Thoracic aorta (tissue), 2 donors: ENCODE data around the gene ST6GALNAC3. TPM values are rescaled to one million over a fixed set of nuclear protein-coding genes. Genes with fewer than 3 reads are reported as not detected.

ENCODE experiments used
- ATAC-seq: fragments of 150-250 bp; one replicate; pipeline ENCODE4 v1.8.0; 2017; ENCODE audit warnings: low read depth; ENCODE audit not compliant: insufficient number of reproducible peaks, low FRiP score
- DNase-seq: peaks from one replicate; pipeline ENCODE4 v3.0.0-alpha.2; 2020; ENCODE audit warnings: low spot score
- H3K27ac ChIP-seq, 2 donors: fragments of 200-600 bp; sonication (generic); 1 replicate in 1 of 2; 2 replicates in 1 of 2; pipeline ENCODE4 v1.5.1; 2016; ENCODE audit warnings: mild to moderate bottlenecking in 2 of 2, moderate library complexity in 2 of 2
- H3K27me3 ChIP-seq: fragments of 200-600 bp; sonication (generic); replicated peaks from 2 replicates; pipeline ENCODE4 v1.6.0; 2016; ENCODE audit warnings: mild to moderate bottlenecking; ENCODE audit not compliant: insufficient read depth
- H3K36me3 ChIP-seq: fragments of 200-600 bp; sonication (generic); one replicate; pipeline ENCODE4 v1.5.1; 2016
- H3K4me1 ChIP-seq, 2 donors: fragments of 200-600 bp; sonication (generic); 1 replicate in 1 of 2; 2 replicates in 1 of 2; pipeline versions ENCODE4 v1.5.1 to v1.6.0; 2016; ENCODE audit warnings: low read depth in 2 of 2, mild to moderate bottlenecking in 1 of 2; ENCODE audit not compliant: control insufficient read depth in 1 of 2
- H3K4me3 ChIP-seq: fragments of 200-600 bp; sonication (generic); 2 replicates; pipeline ENCODE4 v1.5.1; 2016; ENCODE audit warnings: mild to moderate bottlenecking
- H3K9me3 ChIP-seq: fragments of 200-600 bp; sonication (generic); 2 replicates; pipeline ENCODE4 v1.5.1; 2016
- total RNA-seq, 2 donors: library from RNA; depleted of rRNA; stranded (reverse); fragments of >200 nt; gene quantifications; one replicate each; pipeline versions ENCODE4 v1.1.0 to v1.2.3, GENCODE V29; 2016
- TF ChIP-seq, protein P1 (sequence below): fragments of 200-600 bp; sonication (generic); IDR thresholded peaks from one replicate; pipeline ENCODE4 v1.5.1; 2019; ENCODE audit warnings: antibody characterized with exemption

ST6GALNAC3 gene
- total RNA-seq, 2 donors from 2014 or later, result 1.4 to 9.5 TPM

- Histone ChIP-seq H3K9me3 (no peaks in the 10 kb centered on the region), H3K4me3 (no peak overlapping the region), H3K27me3 (no peaks in the 10 kb centered on the region), H3K36me3 (no peaks in the 10 kb centered on the region), H3K27ac (no peak overlapping the region), H3K4me1 (no peaks in the 10 kb centered on the region)
- TF ChIP-seq, protein P1, sequence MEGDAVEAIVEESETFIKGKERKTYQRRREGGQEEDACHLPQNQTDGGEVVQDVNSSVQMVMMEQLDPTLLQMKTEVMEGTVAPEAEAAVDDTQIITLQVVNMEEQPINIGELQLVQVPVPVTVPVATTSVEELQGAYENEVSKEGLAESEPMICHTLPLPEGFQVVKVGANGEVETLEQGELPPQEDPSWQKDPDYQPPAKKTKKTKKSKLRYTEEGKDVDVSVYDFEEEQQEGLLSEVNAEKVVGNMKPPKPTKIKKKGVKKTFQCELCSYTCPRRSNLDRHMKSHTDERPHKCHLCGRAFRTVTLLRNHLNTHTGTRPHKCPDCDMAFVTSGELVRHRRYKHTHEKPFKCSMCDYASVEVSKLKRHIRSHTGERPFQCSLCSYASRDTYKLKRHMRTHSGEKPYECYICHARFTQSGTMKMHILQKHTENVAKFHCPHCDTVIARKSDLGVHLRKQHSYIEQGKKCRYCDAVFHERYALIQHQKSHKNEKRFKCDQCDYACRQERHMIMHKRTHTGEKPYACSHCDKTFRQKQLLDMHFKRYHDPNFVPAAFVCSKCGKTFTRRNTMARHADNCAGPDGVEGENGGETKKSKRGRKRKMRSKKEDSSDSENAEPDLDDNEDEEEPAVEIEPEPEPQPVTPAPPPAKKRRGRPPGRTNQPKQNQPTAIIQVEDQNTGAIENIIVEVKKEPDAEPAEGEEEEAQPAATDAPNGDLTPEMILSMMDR, result no peak
- ATAC-seq (no peak), DNase-seq (no peak)
Measured at GRCh38 chr1:76133977-76134376, 59.4 kb downstream of the ST6GALNAC3 start.

DNA sequence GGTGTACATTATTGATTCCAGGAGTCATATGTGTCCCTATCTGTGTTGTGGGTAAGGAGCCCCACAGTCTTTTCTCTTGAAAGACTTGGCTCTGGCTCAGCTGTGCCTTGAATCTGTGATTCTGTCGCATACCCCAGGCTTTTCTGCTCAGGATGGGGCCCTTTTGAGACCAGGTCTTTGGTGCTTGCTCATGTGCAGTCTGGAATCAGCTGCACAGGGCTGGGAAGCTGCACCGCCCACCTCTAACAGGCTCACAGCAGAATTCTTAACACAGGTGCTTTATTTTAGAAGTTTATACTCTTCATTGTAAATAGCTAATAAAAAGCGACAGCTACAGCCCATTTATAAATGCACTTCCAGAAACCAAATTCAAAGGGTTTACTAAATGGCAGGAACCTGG, 61.3 kb downstream of the ST6GALNAC3 start:
- Histone ChIP-seq H3K36me3 (no peaks in the 10 kb centered on the region), H3K27me3 (no peaks in the 10 kb centered on the region), H3K4me1 (no peaks in the 10 kb centered on the region), H3K27ac (no peak overlapping the region), H3K4me3 (no peak overlapping the region), H3K9me3 (no peaks in the 10 kb centered on the region)
- DNase-seq, result no peak
- ATAC-seq, result no peak
- TF ChIP-seq, protein P1, result no peak

DNA sequence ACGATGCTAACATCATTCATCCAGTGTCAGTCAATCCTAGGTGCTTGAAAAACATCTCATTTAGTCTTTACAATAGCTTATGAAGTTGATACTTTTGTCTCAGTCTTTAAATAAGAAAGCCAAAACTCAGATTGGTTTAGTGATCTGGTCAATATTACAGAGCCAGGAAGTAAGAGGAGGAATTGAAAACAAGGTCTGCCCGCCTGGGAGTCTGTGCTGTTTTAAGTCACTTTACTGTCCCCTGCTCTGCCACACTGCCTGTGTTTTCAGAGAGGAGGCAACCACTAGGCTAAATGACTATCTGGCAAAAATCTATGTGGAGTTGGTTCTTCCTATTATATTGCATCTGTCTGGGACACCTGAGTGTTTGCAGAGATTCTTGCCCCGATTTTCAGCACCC, 62.3 kb downstream of the ST6GALNAC3 start:
- Histone ChIP-seq H3K27me3 (no peaks in the 10 kb centered on the region), H3K36me3 (no peaks in the 10 kb centered on the region), H3K4me1 (no peaks in the 10 kb centered on the region), H3K9me3 (no peaks in the 10 kb centered on the region), H3K4me3 (no peak overlapping the region), H3K27ac (no peak overlapping the region)
- no peak for DNase-seq
- no peak for ATAC-seq
- TF ChIP-seq, protein P1, result no peak

DNA sequence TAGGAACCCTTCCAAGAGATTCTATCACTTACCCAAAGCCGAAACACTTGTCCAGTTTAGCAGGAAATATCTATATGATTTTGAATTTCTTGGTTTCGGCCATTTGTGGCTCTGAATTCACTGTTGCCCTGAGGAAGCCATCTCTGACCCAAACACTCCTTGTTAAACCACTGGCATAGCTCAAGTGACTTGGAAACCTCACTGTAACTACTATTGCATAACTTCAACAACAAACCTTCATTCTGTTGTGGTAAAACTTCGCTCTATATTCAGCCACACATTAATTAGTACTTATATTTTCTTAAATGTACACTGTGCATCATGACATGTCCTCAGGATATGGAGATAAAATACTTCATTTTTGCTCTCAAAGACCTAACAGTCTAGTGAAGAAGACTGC, 63.2 kb downstream of the ST6GALNAC3 start:
- no peaks in the 10 kb centered on the region for H3K9me3 ChIP-seq
- TF ChIP-seq, protein P1, result no peak
- DNase-seq (no peak), ATAC-seq (no peak)
- H3K27me3 ChIP-seq, result no peaks in the 10 kb centered on the region
- no peaks in the 10 kb centered on the region for H3K4me1 ChIP-seq
- H3K27ac ChIP-seq, result no peak overlapping the region
- no peaks in the 10 kb centered on the region for H3K36me3 ChIP-seq
- H3K4me3 ChIP-seq, result no peak overlapping the region

DNA sequence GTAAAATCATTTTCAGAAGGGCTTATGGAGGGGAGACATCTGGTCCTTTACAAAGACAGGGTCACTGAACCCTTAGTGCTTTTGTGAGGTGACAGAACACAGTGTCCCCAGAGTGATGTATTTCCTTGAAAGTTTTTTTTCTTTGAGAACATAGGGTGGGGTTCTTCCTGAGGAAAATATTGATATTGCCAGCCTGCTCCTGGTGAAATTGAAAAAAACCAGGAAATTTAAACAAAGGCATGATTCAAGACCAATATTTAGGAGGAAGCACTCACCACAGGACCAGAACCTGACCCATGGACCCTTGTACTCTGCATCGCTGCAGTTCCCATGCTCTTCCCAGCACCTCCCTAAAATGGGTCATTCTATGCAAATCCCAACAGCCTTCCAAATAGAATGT, 63.7 kb downstream of the ST6GALNAC3 start:
- H3K27ac ChIP-seq, result no peak overlapping the region

More for the DNA sequence above, 63.7 kb downstream of the ST6GALNAC3 start:
- ATAC-seq, result no peak
- TF ChIP-seq, protein P1, result no peak
- Histone ChIP-seq H3K4me3 (no peak overlapping the region), H3K27me3 (no peaks in the 10 kb centered on the region), H3K4me1 (no peaks in the 10 kb centered on the region), H3K9me3 (no peaks in the 10 kb centered on the region), H3K36me3 (no peaks in the 10 kb centered on the region)
- no peak for DNase-seq
